Measurements from ENCODE around the gene ARHGEF37. TPM values are rescaled to one million over a fixed set of nuclear protein-coding genes. Genes with fewer than 3 reads are reported as not detected.
A peak's percentile ranks its signal among the peaks of the same experiment; 100 is the strongest.

The ARHGEF37 gene
- total RNA-seq, 4 donors from 2014 or later, result 10.2 to 21.4 (median 15.3) TPM

- H3K4me3 ChIP-seq, result peak overlapping the region in 1 of 4 donors; percentile 9
- peaks cover 0 to 8% (median 0%) of the 10 kb centered on the region in 4 donors for H3K4me1 ChIP-seq
- peak overlapping the region in 1 of 4 donors; percentile 68 for H3K27ac ChIP-seq
- TF ChIP-seq POLR2A (IDR thresholded peaks at IDR 0.05) (no peak), CTCF (IDR thresholded peaks at IDR 0.05) (no peak)
- H3K36me3 ChIP-seq, result peaks cover 0 to 50% (median 0%) of the 10 kb centered on the region in 3 donors
- H3K9me3 ChIP-seq, result no peaks in the 10 kb centered on the region
- DNase-seq, result peak in 1 of 3 donors; percentile 65
- H3K27me3 ChIP-seq, result no peaks in the 10 kb centered on the region
Measured at GRCh38 chr5:149617760-149618306, 36.5 kb downstream of the ARHGEF37 start.

- Histone ChIP-seq H3K4me3 (no peak overlapping the region), H3K9me3 (no peaks in the 10 kb centered on the region), H3K27me3 (no peaks in the 10 kb centered on the region), H3K36me3 (peaks cover 0 to 59% (median 0%) of the 10 kb centered on the region in 3 donors), H3K27ac (peak overlapping the region in 1 of 4 donors; percentile 68), H3K4me1 (peaks cover 0 to 8% (median 0%) of the 10 kb centered on the region in 4 donors)
- TF ChIP-seq CTCF (IDR thresholded peaks at IDR 0.05) (peak; percentile 19 to 81 (median 72)), POLR2A (IDR thresholded peaks at IDR 0.05) (no peak)
- DNase-seq, result peak in 2 of 3 donors; percentile 46 to 68
Measured at GRCh38 chr5:149618581-149619248, 37.4 kb downstream of the ARHGEF37 start.

- DNase-seq, result no peak
- H3K4me3 ChIP-seq, result no peak overlapping the region
- no peaks in the 10 kb centered on the region for H3K9me3 ChIP-seq
- H3K27ac ChIP-seq, result no peak overlapping the region
- TF ChIP-seq CTCF (IDR thresholded peaks at IDR 0.05) (no peak), POLR2A (IDR thresholded peaks at IDR 0.05) (no peak)
- peaks cover 0 to 71% (median 0%) of the 10 kb centered on the region in 3 donors for H3K36me3 ChIP-seq
- peaks cover 0 to 8% (median 0%) of the 10 kb centered on the region in 4 donors for H3K4me1 ChIP-seq
- no peaks in the 10 kb centered on the region for H3K27me3 ChIP-seq
Measured at GRCh38 chr5:149621415-149622098, 40.3 kb downstream of the ARHGEF37 start.

- TF ChIP-seq POLR2A (IDR thresholded peaks at IDR 0.05) (no peak), CTCF (IDR thresholded peaks at IDR 0.05) (no peak)
- H3K4me3 ChIP-seq, result no peak overlapping the region
- DNase-seq, result no peak
- H3K27me3 ChIP-seq, result no peaks in the 10 kb centered on the region
- H3K27ac ChIP-seq, result no peak overlapping the region
- H3K9me3 ChIP-seq, result no peaks in the 10 kb centered on the region
- H3K36me3 ChIP-seq, result peaks cover 0 to 71% (median 0%) of the 10 kb centered on the region in 3 donors
- peaks cover 0 to 6% (median 0%) of the 10 kb centered on the region in 4 donors for H3K4me1 ChIP-seq
Measured at GRCh38 chr5:149622466-149622865, 41.2 kb downstream of the ARHGEF37 start.

- no peak for DNase-seq
- no peak for TF ChIP-seq CTCF (IDR thresholded peaks at IDR 0.05)
- no peak for TF ChIP-seq POLR2A (IDR thresholded peaks at IDR 0.05)
- peaks cover 0 to 69% (median 0%) of the 10 kb centered on the region in 3 donors for H3K36me3 ChIP-seq
- H3K4me3 ChIP-seq, result no peak overlapping the region
- H3K9me3 ChIP-seq, result no peaks in the 10 kb centered on the region
- H3K4me1 ChIP-seq, result peaks cover 0 to 4% (median 0%) of the 10 kb centered on the region in 4 donors
- no peak overlapping the region for H3K27ac ChIP-seq
- no peaks in the 10 kb centered on the region for H3K27me3 ChIP-seq
Measured at GRCh38 chr5:149623473-149623872, 42.2 kb downstream of the ARHGEF37 start.

Data from Peyer's patch (tissue), 4 donors.